Cardiac muscle cell (in vitro differentiated cells and primary cell): ENCODE data around the gene R3HDM4. TPM values are rescaled to one million over a fixed set of nuclear protein-coding genes. Genes with fewer than 3 reads are reported as not detected.

Experiments used
- DNase-seq, 2 donors: peaks; one replicate each; pipeline versions ENCODE4 v3.0.0 to v3.0.0-alpha.2; 2010 to 2017; ENCODE audit warnings: low read depth in 1 of 2, low spot score in 1 of 2
- H3K27ac ChIP-seq: fragments of 200-600 bp; sonication (generic); 2 replicates; pipeline ENCODE4 v1.5.1; 2016
- H3K27me3 ChIP-seq: fragments of 200-600 bp; sonication (generic); 2 replicates; pipeline ENCODE4 v1.6.0; 2016; ENCODE audit warnings: control low read depth
- H3K36me3 ChIP-seq: fragments of 200-600 bp; sonication (generic); 2 replicates; pipeline ENCODE4 v1.5.1; 2016; ENCODE audit warnings: control low read depth
- H3K4me1 ChIP-seq: fragments of 200-600 bp; sonication (generic); 2 replicates; pipeline ENCODE4 v1.8.1; 2017; ENCODE audit warnings: low read depth, mild to moderate bottlenecking, mixed run types
- H3K4me3 ChIP-seq: fragments of 200-600 bp; sonication (generic); 2 replicates; pipeline ENCODE4 v1.5.1; 2016; ENCODE audit warnings: mild to moderate bottlenecking
- H3K9me3 ChIP-seq: fragments of 200-600 bp; sonication (generic); 2 replicates; pipeline ENCODE4 v1.5.1; 2017; ENCODE audit warnings: low read depth, mild to moderate bottlenecking, control low read depth
- polyA plus RNA-seq: library from polyadenylated mRNA; unstranded; fragments of >200 nt; fragmentation: Nextera tagmentation; extraction: Ambion mirVana; gene quantifications from 2 replicates; pipeline ENCODE4 v1.2.1, GENCODE V29; 2016
- total RNA-seq: library from RNA; depleted of rRNA; stranded (reverse); fragments of >200 nt; gene quantifications from 2 replicates; pipeline ENCODE4 v1.2.3, GENCODE V29; 2016
- TF ChIP-seq, protein P1 (sequence below): IDR thresholded peaks from 2 replicates; pipeline ENCODE4 v1.5.1; 2012; ENCODE audit warnings: low read depth, mild to moderate bottlenecking, low read length

Gene R3HDM4
- total and polyA plus RNA-seq, 2 experiments from 2014 or later = 60.3 to 82.1 TPM

DNA sequence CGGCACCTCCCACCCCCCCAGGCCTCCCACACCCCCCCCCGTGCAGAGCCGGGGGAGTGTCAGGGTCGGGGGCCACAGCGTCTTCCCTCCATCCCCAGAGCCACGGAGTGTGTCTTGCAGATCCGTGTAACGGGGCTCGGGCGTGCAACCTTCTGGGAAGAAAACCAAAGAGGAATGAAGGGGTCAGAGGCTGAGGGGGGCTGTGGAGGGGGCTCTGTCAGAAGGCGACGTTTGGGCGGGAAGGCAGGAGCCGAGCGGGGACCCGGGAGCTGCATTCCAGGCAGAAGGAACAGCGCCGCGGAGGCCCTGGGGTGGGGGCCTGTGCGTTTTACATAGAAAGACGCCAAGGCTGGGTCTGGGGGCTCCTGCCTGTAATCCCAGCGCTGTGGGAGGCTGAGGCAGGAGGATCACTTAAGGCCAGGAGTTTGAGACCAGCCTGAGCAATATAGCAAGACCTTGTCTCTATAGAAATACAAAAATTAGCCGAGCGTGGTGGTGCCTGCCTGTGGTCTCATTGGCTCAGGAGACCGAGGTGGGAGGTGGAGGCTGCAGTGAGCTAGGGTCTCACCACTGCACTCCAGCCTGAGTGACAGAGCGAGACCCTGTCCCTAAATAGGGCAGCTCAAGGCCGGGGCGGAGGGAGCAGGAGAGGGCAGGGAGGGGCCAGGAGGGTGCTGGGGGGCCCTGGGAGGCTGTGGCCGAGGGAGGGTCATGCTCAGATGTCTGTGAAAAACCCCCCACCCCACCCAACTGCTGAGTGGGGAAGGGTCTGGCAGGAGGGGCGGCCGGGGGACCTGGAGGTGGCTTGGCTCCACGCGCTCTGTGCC lies 40.6 kb upstream of the R3HDM4 start:
- DNase-seq = peak; percentile 26 to 33
- Histone ChIP-seq H3K9me3 (no peaks in the 10 kb centered on the region), H3K4me1 (peaks cover 41% of the 10 kb centered on the region), H3K27ac (peak overlapping the region; percentile 91), H3K36me3 (no peaks in the 10 kb centered on the region), H3K27me3 (no peaks in the 10 kb centered on the region), H3K4me3 (peak overlapping the region; percentile 6)
- TF ChIP-seq, protein P1, sequence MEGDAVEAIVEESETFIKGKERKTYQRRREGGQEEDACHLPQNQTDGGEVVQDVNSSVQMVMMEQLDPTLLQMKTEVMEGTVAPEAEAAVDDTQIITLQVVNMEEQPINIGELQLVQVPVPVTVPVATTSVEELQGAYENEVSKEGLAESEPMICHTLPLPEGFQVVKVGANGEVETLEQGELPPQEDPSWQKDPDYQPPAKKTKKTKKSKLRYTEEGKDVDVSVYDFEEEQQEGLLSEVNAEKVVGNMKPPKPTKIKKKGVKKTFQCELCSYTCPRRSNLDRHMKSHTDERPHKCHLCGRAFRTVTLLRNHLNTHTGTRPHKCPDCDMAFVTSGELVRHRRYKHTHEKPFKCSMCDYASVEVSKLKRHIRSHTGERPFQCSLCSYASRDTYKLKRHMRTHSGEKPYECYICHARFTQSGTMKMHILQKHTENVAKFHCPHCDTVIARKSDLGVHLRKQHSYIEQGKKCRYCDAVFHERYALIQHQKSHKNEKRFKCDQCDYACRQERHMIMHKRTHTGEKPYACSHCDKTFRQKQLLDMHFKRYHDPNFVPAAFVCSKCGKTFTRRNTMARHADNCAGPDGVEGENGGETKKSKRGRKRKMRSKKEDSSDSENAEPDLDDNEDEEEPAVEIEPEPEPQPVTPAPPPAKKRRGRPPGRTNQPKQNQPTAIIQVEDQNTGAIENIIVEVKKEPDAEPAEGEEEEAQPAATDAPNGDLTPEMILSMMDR = no peak

DNA sequence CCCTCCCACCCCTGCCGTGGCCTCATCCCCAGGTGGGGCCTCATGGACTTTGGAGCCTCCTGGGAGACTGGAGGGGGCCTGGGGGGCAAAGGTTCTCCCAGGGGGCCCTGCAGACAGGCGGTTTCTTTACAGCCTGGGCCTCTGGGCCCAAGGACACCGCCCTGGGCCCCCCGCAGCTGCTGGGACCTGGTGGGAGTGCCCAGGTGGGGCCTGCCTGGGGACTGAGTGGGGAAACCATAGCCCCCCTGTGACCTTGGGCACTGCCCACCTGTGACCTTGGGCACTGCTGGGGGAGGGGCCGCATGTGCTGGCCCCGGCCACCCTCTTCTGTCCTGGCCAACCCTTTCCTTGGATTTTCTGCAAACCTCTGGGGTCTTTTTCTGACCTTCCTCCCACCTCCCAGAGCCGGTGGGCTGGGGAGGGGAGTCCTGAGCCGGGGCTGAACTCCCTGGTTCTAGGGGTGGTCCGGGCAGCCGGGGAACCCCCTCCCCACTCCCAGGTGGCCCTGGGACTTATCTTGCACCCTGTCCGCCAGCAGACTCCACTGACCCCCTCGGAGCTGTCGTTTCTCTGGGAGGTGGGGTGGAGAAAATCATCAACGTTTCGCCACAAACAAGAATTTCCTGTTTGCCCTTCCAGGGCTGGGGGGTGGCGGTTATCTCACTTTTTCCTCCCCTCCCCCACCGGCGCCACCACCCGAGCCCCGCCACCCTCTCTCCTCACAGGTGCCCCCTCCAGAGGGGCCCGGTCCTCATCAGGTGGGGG lies 39.8 kb upstream of the R3HDM4 start:
- no peaks in the 10 kb centered on the region for H3K27me3 ChIP-seq
- H3K36me3 ChIP-seq = peaks cover 3% of the 10 kb centered on the region
- H3K27ac ChIP-seq = peak overlapping the region; percentile 91
- H3K4me1 ChIP-seq = peaks cover 41% of the 10 kb centered on the region
- H3K9me3 ChIP-seq = no peaks in the 10 kb centered on the region
- DNase-seq = peak in 1 of 2 donors; percentile 59
- TF ChIP-seq, protein P1 = no peak
- peak overlapping the region; percentile 6 for H3K4me3 ChIP-seq

DNA sequence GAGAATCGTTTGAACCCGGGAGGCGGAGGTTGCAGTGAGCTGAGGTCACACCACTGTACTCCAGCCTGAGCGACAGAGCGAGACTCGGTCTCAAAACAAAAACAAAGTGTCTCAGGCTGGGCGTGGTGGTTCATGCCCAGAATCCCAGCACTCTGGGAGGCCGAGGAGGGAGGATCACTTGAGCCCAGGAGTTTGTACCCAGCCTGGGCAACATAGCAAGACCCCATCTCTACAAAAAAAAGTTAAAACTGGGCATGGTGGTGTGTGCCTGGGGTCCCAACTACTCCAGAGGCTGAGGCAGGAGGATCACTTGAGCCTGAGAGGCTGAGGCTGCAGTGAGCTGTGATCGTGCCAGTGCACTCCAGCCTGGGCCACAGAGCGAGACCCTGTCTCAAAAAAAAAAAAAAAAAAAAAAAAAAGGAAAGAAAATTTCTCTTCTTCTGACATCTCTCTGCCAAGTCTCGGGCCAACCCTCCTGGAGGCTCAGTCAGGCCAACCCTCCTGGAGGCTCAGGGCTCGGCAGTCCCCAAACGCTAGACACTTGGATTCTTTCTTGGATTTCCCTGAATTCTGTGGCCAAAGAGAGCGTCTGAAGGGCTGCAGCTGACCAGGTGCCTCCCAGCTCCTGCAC lies 39.1 kb upstream of the R3HDM4 start:
- H3K36me3 ChIP-seq = peaks cover 3% of the 10 kb centered on the region
- TF ChIP-seq, protein P1 = no peak
- no peaks in the 10 kb centered on the region for H3K9me3 ChIP-seq
- DNase-seq = peak in 1 of 2 donors; percentile 6
- no peak overlapping the region for H3K4me3 ChIP-seq
- H3K27me3 ChIP-seq = no peaks in the 10 kb centered on the region
- peak overlapping the region; percentile 91 for H3K27ac ChIP-seq
- H3K4me1 ChIP-seq = peaks cover 41% of the 10 kb centered on the region

DNA sequence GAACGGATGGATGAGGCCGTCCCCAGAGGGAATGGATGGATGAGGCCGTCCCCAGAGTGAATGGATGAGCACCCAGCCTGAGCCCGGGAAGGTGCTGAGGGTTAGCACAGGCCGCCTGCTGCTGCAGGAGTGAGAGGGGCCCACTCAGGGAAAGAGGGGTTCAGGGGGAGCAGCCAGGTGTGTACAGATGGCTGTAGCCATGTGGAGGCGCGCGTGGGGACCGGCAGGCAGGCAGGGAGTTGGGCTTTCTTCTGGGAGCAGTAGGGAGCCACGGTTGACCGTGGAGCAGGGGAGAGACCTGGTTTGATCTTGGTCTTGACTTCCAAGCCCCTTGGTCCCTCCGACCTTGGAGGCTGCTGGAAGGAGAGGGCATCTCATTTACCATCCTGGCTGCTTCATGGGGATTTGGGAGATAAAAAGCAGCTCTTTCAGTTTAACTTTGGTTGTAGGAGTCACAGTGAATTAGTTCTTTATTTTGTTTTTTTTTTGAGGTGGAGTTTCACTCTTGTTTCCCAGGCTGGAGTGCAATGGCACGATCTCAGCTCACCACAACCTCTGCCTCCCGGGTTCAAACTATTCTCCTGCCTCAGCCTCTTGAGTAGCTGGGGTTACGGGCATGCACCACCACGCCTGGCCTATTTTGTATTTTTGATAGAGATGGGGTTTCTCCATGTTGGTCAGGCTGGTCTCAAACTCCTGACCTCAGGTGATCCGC lies 37.5 kb upstream of the R3HDM4 start:
- Histone ChIP-seq H3K36me3 (peaks cover 3% of the 10 kb centered on the region), H3K27me3 (no peaks in the 10 kb centered on the region), H3K4me1 (peaks cover 30% of the 10 kb centered on the region), H3K9me3 (no peaks in the 10 kb centered on the region), H3K4me3 (no peak overlapping the region), H3K27ac (peak overlapping the region; percentile 26)
- TF ChIP-seq, protein P1 = no peak
- DNase-seq = no peak
